Mucosa of rectum (tissue), 2 donors: Measurements from ENCODE around the gene ITK.
"Not testable (repeated sequence)": the region's sequence is repeated elsewhere in the genome, so short reads cannot be mapped to it uniquely, and the experiment has no call there.

Experiments
- H3K27ac ChIP-seq, 2 donors: one replicate each; pipeline ENCODE4 v1.7.0; 2013; ENCODE audit warnings: inconsistent platforms in 2 of 2, low read depth in 2 of 2, low read length in 2 of 2
- H3K27me3 ChIP-seq, 2 donors: one replicate each; pipeline ENCODE4 v1.7.0; 2013; ENCODE audit warnings: low read length in 2 of 2; ENCODE audit not compliant: control insufficient read depth in 2 of 2, insufficient read depth in 2 of 2
- H3K36me3 ChIP-seq, 2 donors: one replicate each; pipeline ENCODE4 v1.7.0; 2013; ENCODE audit warnings: low read length in 2 of 2; ENCODE audit not compliant: control insufficient read depth in 2 of 2, insufficient read depth in 2 of 2
- H3K4me1 ChIP-seq, 2 donors: one replicate each; pipeline ENCODE4 v1.7.0; 2013; ENCODE audit warnings: low read length in 2 of 2, mild to moderate bottlenecking in 1 of 2; ENCODE audit not compliant: control insufficient read depth in 2 of 2, insufficient read depth in 2 of 2
- H3K4me3 ChIP-seq, 2 donors: one replicate each; pipeline ENCODE4 v1.7.0; 2013; ENCODE audit warnings: low read length in 2 of 2
- H3K9ac ChIP-seq, 2 donors: one replicate each; pipeline ENCODE4 v1.7.0; 2013; ENCODE audit warnings: low read length in 2 of 2, low read depth in 1 of 2, mild to moderate bottlenecking in 1 of 2
- H3K9me3 ChIP-seq, 2 donors: one replicate each; pipeline ENCODE4 v1.7.0; 2013; ENCODE audit warnings: low read length in 2 of 2; ENCODE audit not compliant: control insufficient read depth in 2 of 2
- donor health status: healthy.
- donor health status: Normal muscosa, but diverticular disease.

ITK gene

DNA sequence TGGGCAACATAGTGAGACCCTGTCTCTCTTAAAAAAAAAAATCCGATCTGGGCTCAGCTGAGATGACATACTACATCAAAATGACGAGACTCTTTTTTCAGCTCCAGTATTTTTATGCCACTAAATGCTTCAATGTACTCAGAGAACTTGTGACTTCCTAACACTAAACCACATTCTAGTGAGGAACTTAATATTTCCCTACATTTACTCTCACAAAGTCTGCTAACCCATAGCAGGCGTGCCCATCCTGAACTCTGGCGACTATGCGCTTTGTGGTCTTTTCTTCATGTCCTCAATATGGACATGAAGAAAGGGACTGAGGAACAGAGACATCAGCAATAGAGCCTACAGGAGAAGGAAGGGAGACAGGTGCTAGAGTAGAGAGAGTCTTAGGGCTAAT is 41.3 kb downstream of the ITK start:
- no peak overlapping the region for H3K4me3 ChIP-seq
- H3K9ac ChIP-seq: no peak overlapping the region
- no peaks in the 10 kb centered on the region for H3K4me1 ChIP-seq
- H3K36me3 ChIP-seq: no peaks in the 10 kb centered on the region
- H3K27me3 ChIP-seq: no peaks in the 10 kb centered on the region
- H3K9me3 ChIP-seq: no peaks in the 10 kb centered on the region
- H3K27ac ChIP-seq: no peak overlapping the region

- Histone ChIP-seq H3K27ac (no peak overlapping the region), H3K4me1 (no peaks in the 10 kb centered on the region), H3K9me3 (no peaks in the 10 kb centered on the region), H3K36me3 (no peaks in the 10 kb centered on the region), H3K27me3 (no peaks in the 10 kb centered on the region), H3K9ac (no peak overlapping the region), H3K4me3 (no peak overlapping the region)
Observed at GRCh38 chr5:157222506-157223230, 42.0 kb downstream of the ITK start.

DNA sequence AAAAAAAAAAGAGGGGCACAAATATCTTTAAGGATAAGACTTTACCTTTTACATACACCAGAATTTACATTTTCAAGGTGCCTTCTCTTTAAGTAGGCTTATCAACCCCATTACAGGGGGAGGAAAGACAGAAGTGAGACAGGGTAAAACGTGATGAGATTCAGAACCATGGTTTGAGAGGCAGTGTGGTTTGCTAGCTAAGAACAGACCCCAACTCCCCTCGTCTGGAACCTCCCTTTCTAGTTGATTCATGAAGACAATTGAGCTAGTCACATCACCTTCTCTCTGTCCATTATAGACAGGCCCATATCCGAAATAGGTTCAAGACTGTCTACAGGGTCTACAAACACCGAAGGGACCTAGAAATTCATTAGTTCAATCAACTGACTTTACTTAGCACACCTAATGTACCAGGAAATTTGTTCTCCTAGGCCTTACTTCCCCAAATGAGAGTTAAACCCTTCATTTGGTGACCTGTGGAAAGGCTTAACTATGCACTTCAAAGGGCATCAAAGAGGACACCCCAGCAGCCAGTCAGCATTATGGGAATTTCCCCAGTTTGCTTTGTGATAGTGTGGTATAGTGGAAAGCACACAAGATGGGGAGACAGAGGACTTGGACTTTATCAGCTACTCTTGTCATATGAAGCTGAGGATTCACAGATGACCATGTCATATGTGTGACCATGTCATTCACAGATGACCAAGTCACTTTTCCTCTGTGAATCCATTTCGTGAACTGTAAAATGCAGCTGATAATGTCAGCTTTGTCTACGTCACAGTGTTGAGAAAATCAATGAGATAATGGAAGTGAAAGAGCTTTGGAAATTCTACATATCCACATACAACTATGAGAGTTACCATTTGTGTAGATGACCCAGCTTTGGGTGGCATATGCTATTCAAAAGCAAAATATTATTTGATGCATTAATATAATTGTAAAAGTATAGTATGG is 45.1 kb downstream of the ITK start:
- Histone ChIP-seq H3K27ac (no peak overlapping the region), H3K4me1 (no peaks in the 10 kb centered on the region), H3K36me3 (no peaks in the 10 kb centered on the region), H3K9ac (no peak overlapping the region), H3K9me3 (no peaks in the 10 kb centered on the region), H3K4me3 (no peak overlapping the region), H3K27me3 (no peaks in the 10 kb centered on the region)

- Histone ChIP-seq H3K4me1 (no peaks in the 10 kb centered on the region), H3K36me3 (no peaks in the 10 kb centered on the region), H3K4me3 (no peak overlapping the region), H3K9me3 (no peaks in the 10 kb centered on the region), H3K9ac (no peak overlapping the region), H3K27me3 (no peaks in the 10 kb centered on the region), H3K27ac (no peak overlapping the region)
Observed at GRCh38 chr5:157230610-157231009, 50.0 kb downstream of the ITK start.

- Histone ChIP-seq H3K4me1 (no peaks in the 10 kb centered on the region), H3K9ac (no peak overlapping the region), H3K27me3 (no peaks in the 10 kb centered on the region), H3K9me3 (no peaks in the 10 kb centered on the region), H3K36me3 (no peaks in the 10 kb centered on the region), H3K4me3 (no peak overlapping the region), H3K27ac (no peak overlapping the region)
Observed at GRCh38 chr5:157232706-157233105, 52.1 kb downstream of the ITK start.

- no peak overlapping the region for H3K4me3 ChIP-seq
- no peaks in the 10 kb centered on the region for H3K27me3 ChIP-seq
- no peaks in the 10 kb centered on the region for H3K4me1 ChIP-seq
- H3K27ac ChIP-seq: no peak overlapping the region
- no peaks in the 10 kb centered on the region for H3K9me3 ChIP-seq
- H3K36me3 ChIP-seq: no peaks in the 10 kb centered on the region
- no peak overlapping the region for H3K9ac ChIP-seq
Observed at GRCh38 chr5:157233515-157233914, 52.9 kb downstream of the ITK start.

GRCh38 chr5:157236423-157236822 is 55.8 kb downstream of the ITK start:
- Histone ChIP-seq H3K9ac (no peak overlapping the region), H3K27ac (no peak overlapping the region), H3K9me3 (no peaks in the 10 kb centered on the region), H3K27me3 (no peaks in the 10 kb centered on the region), H3K4me1 (no peaks in the 10 kb centered on the region), H3K36me3 (peaks cover 0 to 3% of the 10 kb centered on the region in 2 donors), H3K4me3 (no peak overlapping the region)

GRCh38 chr5:157241483-157241882 is 60.8 kb downstream of the ITK start:
- Histone ChIP-seq H3K27ac (no peak overlapping the region), H3K9me3 (no peaks in the 10 kb centered on the region), H3K36me3 (peaks cover 0 to 3% of the 10 kb centered on the region in 2 donors), H3K9ac (no peak overlapping the region), H3K27me3 (no peaks in the 10 kb centered on the region), H3K4me1 (peaks cover 0 to 3% of the 10 kb centered on the region in 2 donors), H3K4me3 (no peak overlapping the region)

DNA sequence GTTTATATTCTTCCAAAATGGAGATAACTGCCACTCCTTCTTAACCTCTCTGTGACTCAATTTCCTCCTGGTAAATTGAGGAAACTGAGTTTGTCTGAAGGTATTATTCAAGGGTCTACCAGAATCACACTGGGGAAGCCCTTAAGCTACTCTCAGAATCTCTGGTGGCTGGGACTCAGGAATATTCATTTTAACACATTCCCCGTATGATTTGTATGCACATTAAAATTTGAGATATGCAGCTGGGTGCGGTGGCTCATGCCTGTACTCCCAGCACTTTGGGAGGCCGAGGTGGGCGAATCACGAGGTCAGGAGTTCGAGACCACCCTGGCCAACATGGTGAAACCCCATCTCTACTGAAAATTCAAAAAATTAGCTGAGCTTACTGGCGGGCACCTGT is 64.1 kb downstream of the ITK start:
- H3K27me3 ChIP-seq, H3K9ac ChIP-seq, H3K36me3 ChIP-seq, H3K4me3 ChIP-seq, H3K27ac ChIP-seq, H3K9me3 ChIP-seq: not testable (repeated sequence)
- H3K4me1 ChIP-seq: peaks cover 8 to 11% of the 10 kb centered on the region in 2 donors

- H3K27ac ChIP-seq: no peak overlapping the region
- peaks cover 0 to 1% of the 10 kb centered on the region in 2 donors for H3K36me3 ChIP-seq
- H3K9me3 ChIP-seq: no peaks in the 10 kb centered on the region
- no peak overlapping the region for H3K9ac ChIP-seq
- no peaks in the 10 kb centered on the region for H3K27me3 ChIP-seq
- H3K4me3 ChIP-seq: no peak overlapping the region
- peaks cover 8 to 11% of the 10 kb centered on the region in 2 donors for H3K4me1 ChIP-seq
Observed at GRCh38 chr5:157245476-157245875, 64.8 kb downstream of the ITK start.
